ENCODE data around the gene FBXO45. TPM values are rescaled to one million over a fixed set of nuclear protein-coding genes. Genes with fewer than 3 reads are reported as not detected.
"Not testable (repeated sequence)": the region's sequence is repeated elsewhere in the genome, so short reads cannot be mapped to it uniquely, and the experiment has no call there.

FBXO45 gene
- total RNA-seq, 4 donors from 2014 or later: 5.0 to 25.2 (median 8.9) TPM

GRCh38 chr3:196537319-196537984 lies 31.0 kb upstream of the FBXO45 start:
- intact Hi-C loops (cut with DNase I; ENCODE audit: low total_unique reads): no loop called here
- Histone ChIP-seq H3K27ac (no peak overlapping the region), H3K9me3 (no peaks in the 10 kb centered on the region), H3K4me1 (no peaks in the 10 kb centered on the region), H3K36me3 (no peaks in the 10 kb centered on the region), H3K27me3 (no peaks in the 10 kb centered on the region), H3K4me3 (no peak overlapping the region)
- TF ChIP-seq CTCF (IDR thresholded peaks at IDR 0.05) (peak; percentile 25 to 55 (median 48)), POLR2A (IDR thresholded peaks at IDR 0.05) (no peak)
- peak; percentile 19 to 27 for DNase-seq

DNA sequence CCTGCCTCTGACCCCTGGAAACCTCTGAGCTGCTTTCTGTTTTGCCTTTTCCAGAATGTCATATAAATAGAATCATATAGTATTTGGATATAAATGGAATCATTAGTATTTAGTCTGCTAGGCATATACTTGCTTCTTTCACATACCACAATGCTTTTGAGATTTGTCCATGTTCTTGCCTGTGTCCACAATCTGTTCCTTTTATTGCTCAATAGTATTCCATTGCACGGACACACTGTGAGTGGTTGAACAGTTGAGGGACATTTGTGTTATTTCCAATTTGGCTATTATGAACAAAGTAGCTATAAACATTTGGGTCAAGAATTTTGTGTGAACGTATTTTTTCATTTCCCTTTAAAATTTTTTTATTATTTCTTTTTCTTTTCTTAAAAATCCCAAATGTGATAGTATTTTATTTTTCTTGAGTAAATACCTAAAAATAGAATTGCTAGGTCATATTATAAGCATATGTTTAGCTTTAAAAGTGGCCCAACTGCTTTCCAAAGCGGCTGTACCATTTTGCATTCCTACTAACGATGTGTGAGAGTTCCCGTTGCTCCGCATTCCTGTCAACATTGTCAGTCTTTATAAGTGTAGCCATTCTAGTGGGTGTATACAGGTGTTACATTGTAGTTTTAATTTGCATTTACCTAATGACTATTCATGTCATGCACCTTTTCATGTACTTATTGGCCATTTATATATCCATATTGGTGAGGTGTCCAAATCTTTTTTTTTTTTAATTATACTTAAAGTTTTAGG lies 26.6 kb upstream of the FBXO45 start:
- no peaks in the 10 kb centered on the region for H3K4me1 ChIP-seq
- H3K4me3 ChIP-seq: no peak overlapping the region
- no peaks in the 10 kb centered on the region for H3K27me3 ChIP-seq
- TF ChIP-seq POLR2A (IDR thresholded peaks at IDR 0.05): no peak
- no peak for TF ChIP-seq CTCF (IDR thresholded peaks at IDR 0.05)
- H3K27ac ChIP-seq: no peak overlapping the region
- no peaks in the 10 kb centered on the region for H3K36me3 ChIP-seq
- no peak for DNase-seq
- H3K9me3 ChIP-seq: no peaks in the 10 kb centered on the region
- intact Hi-C loops (cut with DNase I; ENCODE audit: low total_unique reads): no loop called here

- Histone ChIP-seq H3K9me3 (no peaks in the 10 kb centered on the region), H3K27me3 (no peaks in the 10 kb centered on the region), H3K36me3 (no peaks in the 10 kb centered on the region), H3K27ac (no peak overlapping the region), H3K4me1 (no peaks in the 10 kb centered on the region), H3K4me3 (no peak overlapping the region)
- no peak for DNase-seq
- intact Hi-C loops (cut with DNase I; ENCODE audit: low total_unique reads): no loop called here
- TF ChIP-seq CTCF (IDR thresholded peaks at IDR 0.05) (no peak), POLR2A (IDR thresholded peaks at IDR 0.05) (no peak)
Measured at GRCh38 chr3:196544491-196544992, 23.9 kb upstream of the FBXO45 start.

DNA sequence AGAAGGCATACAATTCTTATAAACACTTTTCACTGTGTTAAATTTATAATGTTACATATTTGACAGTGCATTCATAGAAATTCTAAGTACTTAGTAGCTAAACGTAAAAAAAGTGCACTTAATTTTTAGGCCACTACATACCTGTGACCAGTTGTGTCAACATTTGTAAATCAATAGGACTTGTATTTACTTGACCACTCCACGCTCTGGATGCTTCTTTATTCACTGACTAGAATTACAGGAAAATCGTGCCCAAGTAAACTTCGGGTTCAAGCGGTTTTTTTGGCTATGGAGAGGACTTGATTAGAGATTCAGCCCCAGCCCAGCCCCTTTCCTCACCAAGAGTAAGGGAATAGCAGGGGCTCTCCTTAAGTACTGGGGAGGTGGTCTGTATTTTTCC lies 21.9 kb upstream of the FBXO45 start:
- Histone ChIP-seq H3K27ac (no peak overlapping the region), H3K36me3 (no peaks in the 10 kb centered on the region), H3K4me3 (no peak overlapping the region), H3K9me3 (no peaks in the 10 kb centered on the region), H3K4me1 (no peaks in the 10 kb centered on the region), H3K27me3 (no peaks in the 10 kb centered on the region)
- DNase-seq: no peak
- intact Hi-C loops (cut with DNase I; ENCODE audit: low total_unique reads): no loop called here
- TF ChIP-seq POLR2A (IDR thresholded peaks at IDR 0.05) (no peak), CTCF (IDR thresholded peaks at IDR 0.05) (no peak)

GRCh38 chr3:196547067-196547466 lies 21.4 kb upstream of the FBXO45 start:
- Histone ChIP-seq H3K27ac (no peak overlapping the region), H3K9me3 (no peaks in the 10 kb centered on the region), H3K4me3 (no peak overlapping the region), H3K36me3 (no peaks in the 10 kb centered on the region), H3K27me3 (no peaks in the 10 kb centered on the region), H3K4me1 (no peaks in the 10 kb centered on the region)
- no peak for DNase-seq
- intact Hi-C loops (cut with DNase I; ENCODE audit: low total_unique reads): no loop called here
- TF ChIP-seq CTCF (IDR thresholded peaks at IDR 0.05) (no peak), POLR2A (IDR thresholded peaks at IDR 0.05) (no peak)

- H3K9me3 ChIP-seq; H3K27me3 ChIP-seq; DNase-seq; intact Hi-C loops (cut with DNase I; ENCODE audit: low total_unique reads); H3K4me1 ChIP-seq; H3K36me3 ChIP-seq; H3K27ac ChIP-seq; H3K4me3 ChIP-seq: not testable (repeated sequence)
Measured at GRCh38 chr3:196549312-196549711, 19.1 kb upstream of the FBXO45 start.

GRCh38 chr3:196550172-196550571 lies 18.3 kb upstream of the FBXO45 start:
- intact Hi-C loops (cut with DNase I; ENCODE audit: low total_unique reads); H3K27ac ChIP-seq; H3K4me1 ChIP-seq: not testable (repeated sequence)

More at GRCh38 chr3:196550172-196550571, 18.3 kb upstream of the FBXO45 start:
- not testable (repeated sequence) for H3K36me3 ChIP-seq, H3K9me3 ChIP-seq, H3K27me3 ChIP-seq, H3K4me3 ChIP-seq, DNase-seq
